ENCODE data around the gene ABHD16A.
A peak's percentile ranks its signal among the peaks of the same experiment; 100 is the strongest.

The ABHD16A gene

DNA sequence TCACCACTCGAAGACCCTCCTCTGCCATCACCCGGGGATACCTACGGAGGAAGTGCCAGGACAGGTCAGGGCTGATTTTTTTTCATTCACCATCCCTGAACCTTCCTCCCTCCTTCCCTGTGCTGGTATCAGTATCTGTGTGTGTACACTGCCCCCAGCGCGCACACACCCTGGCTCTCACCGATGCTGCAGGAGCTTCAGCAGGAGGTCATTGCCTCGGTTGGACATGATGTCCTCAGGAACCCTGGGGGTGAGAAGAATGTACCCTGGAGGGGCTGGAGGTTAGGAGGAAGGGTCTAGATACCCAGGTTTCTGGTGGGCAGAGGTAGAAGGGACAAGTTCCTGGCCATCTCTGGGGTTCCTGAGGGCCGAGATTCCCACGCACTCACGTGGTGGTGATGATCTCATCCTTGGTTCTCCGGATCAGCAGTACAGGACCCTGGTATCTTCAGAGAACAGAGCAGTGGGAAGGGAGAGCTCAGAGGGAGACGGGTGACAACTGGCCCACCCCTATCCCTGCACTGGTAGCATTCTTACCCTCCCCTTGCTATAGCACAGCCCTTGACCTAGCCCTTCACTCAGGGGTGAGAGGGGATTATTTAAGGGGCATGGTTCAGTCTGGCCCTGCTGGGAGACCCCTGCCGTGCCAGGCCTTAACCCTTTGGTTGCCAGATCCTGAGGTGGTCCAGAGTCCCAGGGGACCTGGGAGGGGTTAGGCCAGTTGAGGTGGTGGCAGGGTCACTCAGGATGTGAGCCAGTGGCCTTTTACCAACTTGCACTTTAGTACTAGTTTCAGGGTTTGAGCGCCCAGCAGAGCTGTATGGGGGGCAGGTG lies 15.0 kb downstream of the ABHD16A start:
- no peak for DNase-seq

DNA sequence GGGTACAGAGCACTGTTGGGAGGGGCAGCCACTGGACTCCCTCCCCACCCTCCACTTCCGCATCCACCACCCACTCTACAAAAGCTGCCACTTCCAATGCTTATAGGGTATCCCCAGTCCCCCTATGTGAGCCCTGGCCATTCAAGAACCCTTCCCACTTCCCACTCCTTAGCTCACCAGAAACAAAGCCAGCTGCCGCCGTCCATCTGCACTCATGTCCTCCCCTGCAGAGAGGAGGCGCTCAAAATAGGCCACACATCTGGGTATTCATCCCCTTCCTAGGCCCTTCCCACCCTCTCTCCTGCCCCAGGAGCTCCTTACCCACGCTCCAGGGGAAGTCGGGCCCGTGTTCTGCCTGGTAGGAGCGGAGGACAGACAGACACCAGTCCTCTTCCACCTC lies 15.8 kb downstream of the ABHD16A start:
- no peak for DNase-seq

DNA sequence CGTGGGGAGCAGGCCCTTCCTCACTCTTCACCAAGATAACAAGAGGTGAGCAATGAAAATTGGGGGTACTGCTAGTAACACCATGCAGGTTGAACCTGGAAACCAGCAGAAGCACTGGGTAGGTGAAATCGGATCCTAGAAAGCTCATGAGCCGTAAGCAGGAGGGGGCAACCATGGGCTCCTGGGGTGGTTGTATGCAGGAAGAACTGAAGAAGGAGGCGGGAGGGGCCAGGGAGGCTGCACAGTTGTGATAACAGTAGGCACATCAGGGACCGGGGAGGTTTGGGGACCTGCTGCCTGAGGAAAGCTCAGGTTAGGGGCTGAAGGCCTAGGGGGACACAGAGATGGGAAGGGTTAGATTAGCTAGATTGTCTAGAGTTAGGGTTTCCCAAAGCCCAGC lies 16.6 kb downstream of the ABHD16A start:
- no peak for DNase-seq

GRCh38 chr6:31683591-31683990 lies 19.5 kb downstream of the ABHD16A start:
- no peak for DNase-seq

- DNase-seq = peak in 2 of 4 experiments; percentile 10 to 24
These were observed 21.9 kb downstream of the ABHD16A start for GRCh38 chr6:31681135-31681671.

GRCh38 chr6:31680226-31681134 lies 22.6 kb downstream of the ABHD16A start, which contains the start of gene LY6G5C:
LY6G5C (minus strand) TSS chr6:31681067; CDS start chr6:31680373, 694 bp downstream.
- DNase-seq = peak in 3 of 4 experiments; percentile 8 to 54 (median 23)

DNA sequence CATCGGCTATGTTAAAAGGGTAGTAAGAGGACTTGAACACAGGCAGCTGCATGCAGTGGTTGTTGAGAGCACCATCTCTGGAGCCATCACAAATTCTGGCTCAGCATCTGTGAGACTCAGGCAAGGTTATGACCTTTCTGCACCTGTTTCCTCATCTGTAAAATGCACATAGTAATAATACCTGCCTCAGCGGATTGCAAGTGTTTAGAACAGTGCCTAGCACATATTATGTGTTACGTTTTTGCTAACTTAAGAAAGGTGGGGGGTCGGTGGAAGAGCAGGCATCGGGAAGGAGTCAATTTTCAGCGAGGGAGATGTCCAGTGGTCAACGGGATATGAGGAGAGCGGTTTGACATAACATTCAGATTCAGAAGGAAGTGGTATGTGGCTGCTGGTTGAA lies 25.2 kb downstream of the ABHD16A start:
- DNase-seq = no peak

- DNase-seq = no peak
These were observed 26.2 kb downstream of the ABHD16A start for GRCh38 chr6:31676904-31677303.

DNA sequence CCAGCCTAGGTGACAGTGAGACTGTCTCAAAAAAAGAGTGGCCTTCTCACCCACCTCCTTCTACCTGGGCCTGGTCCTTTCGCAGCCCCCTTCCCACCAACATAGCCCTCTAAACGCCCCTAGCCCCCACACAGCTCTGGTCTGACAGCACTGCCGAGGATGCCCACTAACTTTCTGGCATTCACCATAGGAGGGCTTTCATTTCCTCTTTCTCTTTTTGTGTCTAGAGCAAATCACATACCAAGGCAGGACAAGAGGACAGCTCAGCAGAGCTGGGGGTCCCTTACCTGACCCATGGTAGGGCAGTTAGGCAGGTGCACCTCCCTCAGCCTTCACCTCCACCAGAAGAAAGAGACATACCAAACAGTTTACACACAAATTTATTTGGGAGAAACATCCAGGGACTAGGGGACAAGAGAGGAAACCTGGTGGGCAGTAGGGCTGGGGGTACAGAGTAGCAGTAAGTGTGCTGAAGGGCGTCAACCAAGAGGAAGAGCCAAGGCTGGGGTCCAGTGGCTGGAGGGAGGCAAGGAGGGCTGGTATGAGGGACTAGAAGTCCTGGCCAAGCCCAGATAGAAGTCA lies 26.7 kb downstream of the ABHD16A start:
- no peak for DNase-seq

DNA sequence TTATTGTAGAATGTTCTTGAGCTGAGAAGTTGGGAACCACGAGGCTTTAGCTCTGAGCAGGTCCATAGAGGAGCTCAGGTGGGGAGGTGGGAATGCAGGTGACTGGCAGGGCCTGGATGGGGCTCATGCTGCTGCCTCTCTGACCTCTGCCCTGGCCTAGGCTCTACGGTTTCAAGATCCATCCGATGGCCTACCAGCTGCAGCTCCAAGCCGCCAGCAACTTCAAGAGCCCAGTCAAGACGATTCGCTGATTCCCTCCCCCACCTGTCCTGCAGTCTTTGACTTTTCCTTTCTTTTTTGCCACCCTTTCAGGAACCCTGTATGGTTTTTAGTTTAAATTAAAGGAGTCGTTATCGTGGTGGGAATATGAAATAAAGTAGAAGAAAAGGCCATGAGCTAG lies 33.4 kb downstream of the ABHD16A start, which contains the start of gene LY6G5B:
LY6G5B (plus strand) TSS at position 301 of the 400 bp plus-strand sequence. CDS start 975 bp downstream, outside the sequence.
- DNase-seq = no peak

- no peak for DNase-seq
These were observed 36.7 kb downstream of the ABHD16A start for GRCh38 chr6:31666337-31666965.

- peak; percentile 93 to 97 (median 94) for DNase-seq
These were observed 37.4 kb downstream of the ABHD16A start, which contains the start of gene CSNK2B for GRCh38 chr6:31665501-31666336. CSNK2B (plus strand) TSS chr6:31666080; CDS start chr6:31666832, 752 bp downstream.

DNA sequence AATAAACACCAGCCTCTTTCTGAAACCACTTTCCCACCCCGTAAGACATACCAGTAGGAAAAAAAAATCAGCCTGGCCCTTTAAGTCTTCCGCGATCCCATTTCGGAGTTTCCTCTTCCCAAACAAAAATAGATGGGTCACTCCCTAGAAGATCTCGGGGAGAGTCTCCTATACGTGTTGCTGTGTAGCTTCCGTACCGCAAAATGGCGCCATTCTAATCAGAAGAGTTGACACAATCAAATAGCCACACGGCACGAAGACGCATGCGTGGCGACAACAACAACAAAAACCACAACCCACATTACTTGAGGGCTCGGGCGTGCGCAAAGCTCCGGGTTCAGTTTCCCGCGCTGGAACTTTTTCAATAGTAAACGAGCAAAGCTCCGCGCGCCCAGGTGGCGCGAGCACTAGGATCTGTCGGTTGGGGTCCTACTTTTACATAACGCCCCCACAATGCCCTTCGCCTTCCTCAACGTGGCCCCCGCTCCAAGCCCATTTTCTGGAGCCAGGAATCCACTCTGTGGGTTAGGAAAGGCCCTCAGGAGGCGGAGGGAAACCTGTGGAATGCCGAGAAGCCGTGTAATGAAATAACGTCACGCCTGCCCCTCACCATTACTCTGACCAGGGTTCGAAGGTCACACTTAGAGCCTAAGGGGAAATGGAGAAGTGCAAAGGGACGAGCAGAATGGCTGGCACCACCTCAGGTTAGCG lies 38.2 kb downstream of the ABHD16A start, which contains the start of gene GPANK1:
GPANK1 (minus strand) TSS at position 208 of the 711 bp plus-strand sequence. CDS start 519 bp downstream, outside the sequence.
- peak; percentile 64 to 82 (median 78) for DNase-seq

GRCh38 chr6:31663961-31664789 lies 38.9 kb downstream of the ABHD16A start:
- DNase-seq = no peak

- no peak for DNase-seq
These were observed 39.8 kb downstream of the ABHD16A start for GRCh38 chr6:31663126-31663960.

DNA sequence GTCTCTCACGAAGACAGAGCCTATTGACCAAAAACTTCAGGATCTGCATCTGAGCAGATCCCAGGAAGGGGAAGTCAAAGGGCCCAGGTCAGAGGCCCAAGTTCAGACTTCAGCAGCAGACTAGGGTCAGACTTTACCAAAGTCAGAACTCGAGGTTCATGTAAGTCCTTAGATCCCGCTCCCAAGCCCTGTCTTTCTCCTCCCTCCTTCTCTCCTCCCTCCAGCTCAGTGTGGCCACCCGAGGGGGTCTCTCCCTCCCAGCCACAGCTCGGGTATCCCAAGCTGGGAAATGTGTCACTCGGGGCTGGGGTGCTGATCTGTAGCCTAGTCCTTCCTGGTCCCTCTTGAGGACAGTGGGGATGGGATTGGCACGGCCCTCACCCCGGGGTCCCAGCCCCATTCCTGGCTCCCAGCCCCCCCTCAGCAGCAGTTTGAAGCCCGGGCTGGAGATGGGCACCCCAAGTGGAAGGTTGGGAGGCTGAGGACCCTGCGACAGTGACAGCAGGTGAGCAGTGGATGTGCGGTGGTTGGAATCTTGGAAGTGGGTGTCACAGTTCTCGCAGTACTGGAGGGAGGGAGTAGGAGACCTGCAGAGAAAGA lies 40.9 kb downstream of the ABHD16A start:
- no peak for DNase-seq

- no peak for DNase-seq
These were observed 41.6 kb downstream of the ABHD16A start for GRCh38 chr6:31661262-31662123.
